Activated CD8-positive, alpha-beta memory T cell treated with anti-CD3 and anti-CD28 coated beads for 24 hours (primary cell): Measurements from ENCODE around the gene ACOT2.

Experiments
- DNase-seq: peaks from one replicate; pipeline ENCODE4 v3.0.0-alpha.2; 2020

ACOT2 gene

DNA sequence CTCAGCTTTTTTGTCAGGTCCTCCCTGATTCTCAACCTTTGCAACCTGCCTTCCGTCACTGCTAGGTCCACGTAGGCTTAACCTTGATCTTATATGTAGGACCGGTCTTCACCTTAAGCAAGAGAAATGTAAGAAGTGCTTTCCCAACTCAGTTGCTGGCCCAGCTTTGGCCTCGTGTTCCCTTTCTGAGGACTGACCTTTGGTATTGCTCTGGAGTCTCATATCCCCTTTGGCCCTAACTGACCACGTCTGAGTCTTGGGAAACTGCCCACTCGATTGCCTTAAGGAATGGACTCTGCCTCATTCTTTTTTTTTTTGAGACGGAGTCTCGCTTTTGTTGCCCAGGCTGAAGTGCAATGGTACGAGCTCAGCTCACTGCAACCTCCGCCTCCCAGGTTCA lies 51.3 kb downstream of the ACOT2 start:
- no peak for DNase-seq

DNA sequence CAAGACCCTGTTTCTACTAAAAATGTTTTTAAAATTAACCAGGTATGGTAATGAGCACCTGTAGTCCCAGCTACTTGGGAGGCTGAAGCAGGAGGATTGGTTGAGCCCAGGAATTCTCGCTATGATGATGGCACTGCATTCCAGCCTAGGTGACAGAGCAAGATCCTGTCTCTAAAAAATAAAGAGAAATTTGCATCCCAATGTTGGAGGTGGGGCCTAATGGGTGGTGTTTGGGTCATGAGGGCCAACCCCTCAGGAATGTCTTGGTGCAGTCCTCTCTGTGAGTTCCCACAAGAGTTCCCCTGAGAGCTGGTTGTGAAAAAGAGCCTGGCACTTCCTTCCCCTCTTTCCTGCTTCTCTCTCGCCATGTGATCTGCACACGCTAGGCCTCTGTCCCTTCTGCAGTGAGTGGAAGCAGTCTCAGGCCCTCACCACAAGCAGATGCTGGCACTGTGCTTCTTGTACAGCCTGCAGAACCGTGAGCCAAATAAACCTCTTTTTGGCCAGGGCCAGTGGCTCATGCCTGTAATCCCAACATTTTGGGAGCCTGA lies 54.6 kb downstream of the ACOT2 start:
- no peak for DNase-seq
